DMS153 treated with DMSO at 0.1 percent for 48 hours (cell line): ENCODE measurements around the gene SQOR.
A peak's percentile ranks its signal among the peaks of the same experiment; 100 is the strongest.

Experiments
- DNase-seq: peaks from one replicate; lab custom pipeline; 2025; ENCODE audit not compliant: unreplicated experiment; lab: John Stamatoyannopoulos, UW

SQOR gene

GRCh38 chr15:45704329-45705249 lies 69.8 kb downstream of the SQOR start:
- no peak for DNase-seq

GRCh38 chr15:45705510-45706473 lies 71.0 kb downstream of the SQOR start:
- DNase-seq: peak; percentile 61

GRCh38 chr15:45710657-45711056 lies 75.8 kb downstream of the SQOR start:
- DNase-seq: no peak

GRCh38 chr15:45714590-45715488 lies 80.0 kb downstream of the SQOR start:
- peak; percentile 3 for DNase-seq

- DNase-seq: no peak
Observed at GRCh38 chr15:45715528-45715927, 80.7 kb downstream of the SQOR start.

GRCh38 chr15:45719490-45719889 lies 84.7 kb downstream of the SQOR start:
- DNase-seq: no peak

GRCh38 chr15:45720183-45720582 lies 85.4 kb downstream of the SQOR start:
- DNase-seq: no peak

GRCh38 chr15:45728641-45729040 lies 93.8 kb downstream of the SQOR start:
- no peak for DNase-seq

GRCh38 chr15:45729141-45729540 lies 94.3 kb downstream of the SQOR start:
- no peak for DNase-seq

GRCh38 chr15:45731343-45731742 lies 96.5 kb downstream of the SQOR start:
- DNase-seq: no peak

GRCh38 chr15:45732662-45733061 lies 97.8 kb downstream of the SQOR start:
- no peak for DNase-seq

- no peak for DNase-seq
Observed at GRCh38 chr15:45734260-45734711, 99.5 kb downstream of the SQOR start.
